SKM-1 (cell line): ENCODE results near the gene PDE11A.
A peak's percentile ranks its signal among the peaks of the same experiment; 100 is the strongest.

ENCODE experiments used
- DNase-seq: peaks from one replicate; lab custom pipeline; 2025; ENCODE audit not compliant: unreplicated experiment; lab: John Stamatoyannopoulos, UW

Gene PDE11A

GRCh38 chr2:177638507-177638906 is 434.1 kb downstream of the PDE11A start:
- DNase-seq: no peak

GRCh38 chr2:177636672-177637071 is 435.9 kb downstream of the PDE11A start:
- DNase-seq: no peak

- DNase-seq: no peak
These were observed 436.9 kb downstream of the PDE11A start for GRCh38 chr2:177635696-177636095.

GRCh38 chr2:177633910-177634294 is 438.7 kb downstream of the PDE11A start:
- no peak for DNase-seq

GRCh38 chr2:177633111-177633510 is 439.5 kb downstream of the PDE11A start:
- DNase-seq: no peak

GRCh38 chr2:177631680-177632079 is 440.9 kb downstream of the PDE11A start:
- no peak for DNase-seq

- no peak for DNase-seq
These were observed 443.1 kb downstream of the PDE11A start for GRCh38 chr2:177629357-177630024.

- DNase-seq: no peak
These were observed 443.7 kb downstream of the PDE11A start for GRCh38 chr2:177628831-177629230.

GRCh38 chr2:177625744-177626650 is 446.6 kb downstream of the PDE11A start:
- DNase-seq: no peak

- DNase-seq: no peak
These were observed 450.1 kb downstream of the PDE11A start for GRCh38 chr2:177622521-177622920.

GRCh38 chr2:177619986-177620385 is 452.6 kb downstream of the PDE11A start:
- DNase-seq: no peak

- DNase-seq: no peak
These were observed 453.1 kb downstream of the PDE11A start for GRCh38 chr2:177619461-177619860.

GRCh38 chr2:177618255-177619253 is 454.0 kb downstream of the PDE11A start:
- DNase-seq: peak; percentile 79

GRCh38 chr2:177617849-177618248 is 454.7 kb downstream of the PDE11A start:
- no peak for DNase-seq

- no peak for DNase-seq
These were observed 455.8 kb downstream of the PDE11A start for GRCh38 chr2:177616731-177617130.

GRCh38 chr2:177616066-177616465 is 456.5 kb downstream of the PDE11A start:
- DNase-seq: no peak

GRCh38 chr2:177612659-177613058 is 459.9 kb downstream of the PDE11A start:
- no peak for DNase-seq

GRCh38 chr2:177611310-177611886 is 461.2 kb downstream of the PDE11A start:
- no peak for DNase-seq

GRCh38 chr2:177610813-177611212 is 461.8 kb downstream of the PDE11A start:
- DNase-seq: no peak

GRCh38 chr2:177606636-177607035 is 465.9 kb downstream of the PDE11A start:
- no peak for DNase-seq
